Measurements from ENCODE around the gene HPS3.
A peak's percentile ranks its signal among the peaks of the same experiment; 100 is the strongest.

The HPS3 gene, protein sequence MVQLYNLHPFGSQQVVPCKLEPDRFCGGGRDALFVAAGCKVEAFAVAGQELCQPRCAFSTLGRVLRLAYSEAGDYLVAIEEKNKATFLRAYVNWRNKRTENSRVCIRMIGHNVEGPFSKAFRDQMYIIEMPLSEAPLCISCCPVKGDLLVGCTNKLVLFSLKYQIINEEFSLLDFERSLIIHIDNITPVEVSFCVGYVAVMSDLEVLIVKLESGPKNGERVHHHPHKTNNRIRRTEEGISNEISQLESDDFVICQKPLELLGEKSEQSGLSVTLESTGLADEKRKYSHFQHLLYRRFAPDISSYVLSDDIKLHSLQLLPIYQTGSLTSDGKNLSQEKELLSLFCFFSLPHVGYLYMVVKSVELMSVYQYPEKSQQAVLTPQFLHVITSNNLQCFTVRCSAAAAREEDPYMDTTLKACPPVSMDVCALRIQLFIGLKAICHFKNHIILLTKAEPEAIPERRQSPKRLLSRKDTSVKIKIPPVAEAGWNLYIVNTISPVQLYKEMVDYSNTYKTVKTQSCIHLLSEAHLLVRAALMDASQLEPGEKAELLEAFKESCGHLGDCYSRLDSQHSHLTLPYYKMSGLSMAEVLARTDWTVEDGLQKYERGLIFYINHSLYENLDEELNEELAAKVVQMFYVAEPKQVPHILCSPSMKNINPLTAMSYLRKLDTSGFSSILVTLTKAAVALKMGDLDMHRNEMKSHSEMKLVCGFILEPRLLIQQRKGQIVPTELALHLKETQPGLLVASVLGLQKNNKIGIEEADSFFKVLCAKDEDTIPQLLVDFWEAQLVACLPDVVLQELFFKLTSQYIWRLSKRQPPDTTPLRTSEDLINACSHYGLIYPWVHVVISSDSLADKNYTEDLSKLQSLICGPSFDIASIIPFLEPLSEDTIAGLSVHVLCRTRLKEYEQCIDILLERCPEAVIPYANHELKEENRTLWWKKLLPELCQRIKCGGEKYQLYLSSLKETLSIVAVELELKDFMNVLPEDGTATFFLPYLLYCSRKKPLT

DNA sequence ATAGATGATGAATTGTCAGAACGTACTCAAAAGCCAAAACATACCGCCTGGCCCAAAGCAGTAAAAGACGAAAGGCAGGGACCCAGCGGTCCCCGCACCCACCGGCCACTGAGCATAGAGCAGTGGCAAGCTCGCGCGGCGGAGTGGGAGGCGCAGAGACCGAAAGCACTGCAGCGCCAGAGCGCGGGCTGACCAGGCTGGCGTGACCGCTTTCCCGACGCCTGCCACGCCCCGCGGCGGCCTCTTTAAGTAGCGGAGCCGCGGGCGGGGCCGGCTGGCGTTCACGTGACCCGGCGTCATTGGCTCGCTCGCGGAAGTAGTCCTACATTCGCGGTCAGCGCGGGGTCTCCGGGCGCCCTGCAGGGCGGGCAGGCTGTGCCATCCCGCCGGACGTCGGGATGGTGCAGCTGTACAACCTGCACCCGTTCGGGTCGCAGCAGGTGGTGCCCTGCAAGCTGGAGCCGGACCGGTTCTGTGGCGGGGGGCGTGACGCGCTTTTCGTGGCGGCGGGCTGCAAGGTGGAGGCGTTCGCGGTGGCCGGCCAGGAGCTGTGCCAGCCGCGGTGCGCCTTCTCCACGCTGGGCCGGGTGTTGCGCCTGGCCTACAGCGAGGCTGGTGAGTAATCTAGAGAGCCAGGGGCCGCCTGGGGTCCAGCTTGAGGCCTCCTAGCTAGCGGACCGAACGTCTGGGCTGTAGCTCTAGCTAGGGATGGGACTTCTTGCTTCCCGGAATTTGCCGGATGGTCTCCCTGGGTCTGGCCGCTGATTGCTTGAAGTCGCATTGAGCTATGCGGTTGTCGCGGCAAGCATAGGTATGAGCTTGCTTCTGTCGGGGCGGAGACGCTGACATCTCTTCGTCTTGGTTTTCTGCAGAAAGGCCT lies at the start of gene HPS3:
Gene HPS3 (plus strand): TSS at position 313 of the 880 bp plus-strand sequence. CDS start 86 bp downstream, at position 399.
- Histone ChIP-seq H3K9me3 (ENCODE audit: severe bottlenecking) (no peaks in the 10 kb centered on the region), H3K27me3 (ENCODE audit: insufficient read depth, low read depth, severe bottlenecking) (no peaks in the 10 kb centered on the region), H3K4me3 (ENCODE audit: low read depth, low read length) (peak within 1 kb of the TSS; percentile 79), H3K27ac (peak within 1 kb of the TSS; percentile 58), H3K36me3 (no peaks in the 10 kb centered on the region; the same call in 1 of the 2 replicates)
- TF ChIP-seq CTCF (IDR thresholded peaks at IDR 0.05; ENCODE audit: low read depth, low read length) = no peak
- DNase-seq = peak; percentile 89

DNA sequence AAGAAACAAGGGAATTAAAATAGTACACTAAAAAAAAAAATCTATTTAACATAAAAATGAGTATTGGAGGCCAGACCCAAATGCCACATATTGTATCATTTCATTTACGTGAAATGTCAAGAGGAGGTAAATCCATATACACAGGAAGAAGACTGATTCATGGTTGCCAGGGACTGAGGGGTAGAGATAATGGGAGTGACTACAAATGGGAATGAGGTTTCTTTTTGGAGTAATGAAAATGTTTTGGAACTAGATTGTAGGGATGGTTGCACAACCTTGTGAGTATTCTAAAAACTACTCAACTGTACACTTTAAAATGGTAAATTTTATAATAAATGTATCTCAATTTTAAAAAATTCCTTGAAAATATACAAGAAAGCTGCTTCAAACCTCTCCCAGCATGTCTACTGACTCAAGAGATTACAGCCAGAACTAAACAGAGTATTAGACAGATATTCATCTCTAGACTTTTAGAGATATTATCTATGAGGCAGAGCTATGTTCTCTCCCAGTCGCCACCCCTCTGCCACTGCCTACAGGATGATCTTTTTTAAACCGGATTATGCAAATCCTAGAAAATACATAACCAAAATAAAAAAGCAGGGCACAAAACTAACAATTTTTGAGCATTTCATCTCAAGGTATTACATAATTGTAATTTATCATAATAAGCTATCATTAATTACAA lies 49.3 kb upstream of the HPS3 start:
- no peak for DNase-seq
- no peaks in the 10 kb centered on the region for H3K27me3 ChIP-seq (ENCODE audit: insufficient read depth, low read depth, severe bottlenecking)
- H3K9me3 ChIP-seq (ENCODE audit: severe bottlenecking) = no peaks in the 10 kb centered on the region
- H3K36me3 ChIP-seq = peaks cover 12% of the 10 kb centered on the region
- TF ChIP-seq CTCF (IDR thresholded peaks at IDR 0.05; ENCODE audit: low read depth, low read length) = no peak
- H3K4me3 ChIP-seq (ENCODE audit: low read depth, low read length) = no peak overlapping the region
- no peak overlapping the region for H3K27ac ChIP-seq

GRCh38 chr3:149080699-149081091 lies 48.7 kb upstream of the HPS3 start:
- no peak overlapping the region for H3K4me3 ChIP-seq (ENCODE audit: low read depth, low read length)
- H3K9me3 ChIP-seq (ENCODE audit: severe bottlenecking) = no peaks in the 10 kb centered on the region
- DNase-seq = no peak
- peaks cover 8% of the 10 kb centered on the region for H3K36me3 ChIP-seq
- H3K27me3 ChIP-seq (ENCODE audit: insufficient read depth, low read depth, severe bottlenecking) = no peaks in the 10 kb centered on the region
- no peak overlapping the region for H3K27ac ChIP-seq
- TF ChIP-seq CTCF (IDR thresholded peaks at IDR 0.05; ENCODE audit: low read depth, low read length) = no peak

GRCh38 chr3:149081772-149082171 lies 47.7 kb upstream of the HPS3 start:
- Histone ChIP-seq H3K27ac (no peak overlapping the region), H3K9me3 (ENCODE audit: severe bottlenecking) (peaks cover 2% of the 10 kb centered on the region), H3K27me3 (ENCODE audit: insufficient read depth, low read depth, severe bottlenecking) (no peaks in the 10 kb centered on the region), H3K4me3 (ENCODE audit: low read depth, low read length) (no peak overlapping the region), H3K36me3 (peaks cover 8% of the 10 kb centered on the region)
- DNase-seq = no peak
- TF ChIP-seq CTCF (IDR thresholded peaks at IDR 0.05; ENCODE audit: low read depth, low read length) = no peak

- Histone ChIP-seq H3K9me3 (ENCODE audit: severe bottlenecking) (peaks cover 5% of the 10 kb centered on the region), H3K27me3 (ENCODE audit: insufficient read depth, low read depth, severe bottlenecking) (no peaks in the 10 kb centered on the region), H3K36me3 (peaks cover 8% of the 10 kb centered on the region), H3K4me3 (ENCODE audit: low read depth, low read length) (peak overlapping the region; percentile 61), H3K27ac (peak overlapping the region; percentile 83)
- peak; percentile 17 for DNase-seq
- TF ChIP-seq CTCF (IDR thresholded peaks at IDR 0.05; ENCODE audit: low read depth, low read length) = no peak
These were observed 43.6 kb upstream of the HPS3 start for GRCh38 chr3:149085828-149086231.

Data from WERI-Rb-1 (cell line).